ENCODE measurements around the gene CHRNA3.

Gene CHRNA3

DNA sequence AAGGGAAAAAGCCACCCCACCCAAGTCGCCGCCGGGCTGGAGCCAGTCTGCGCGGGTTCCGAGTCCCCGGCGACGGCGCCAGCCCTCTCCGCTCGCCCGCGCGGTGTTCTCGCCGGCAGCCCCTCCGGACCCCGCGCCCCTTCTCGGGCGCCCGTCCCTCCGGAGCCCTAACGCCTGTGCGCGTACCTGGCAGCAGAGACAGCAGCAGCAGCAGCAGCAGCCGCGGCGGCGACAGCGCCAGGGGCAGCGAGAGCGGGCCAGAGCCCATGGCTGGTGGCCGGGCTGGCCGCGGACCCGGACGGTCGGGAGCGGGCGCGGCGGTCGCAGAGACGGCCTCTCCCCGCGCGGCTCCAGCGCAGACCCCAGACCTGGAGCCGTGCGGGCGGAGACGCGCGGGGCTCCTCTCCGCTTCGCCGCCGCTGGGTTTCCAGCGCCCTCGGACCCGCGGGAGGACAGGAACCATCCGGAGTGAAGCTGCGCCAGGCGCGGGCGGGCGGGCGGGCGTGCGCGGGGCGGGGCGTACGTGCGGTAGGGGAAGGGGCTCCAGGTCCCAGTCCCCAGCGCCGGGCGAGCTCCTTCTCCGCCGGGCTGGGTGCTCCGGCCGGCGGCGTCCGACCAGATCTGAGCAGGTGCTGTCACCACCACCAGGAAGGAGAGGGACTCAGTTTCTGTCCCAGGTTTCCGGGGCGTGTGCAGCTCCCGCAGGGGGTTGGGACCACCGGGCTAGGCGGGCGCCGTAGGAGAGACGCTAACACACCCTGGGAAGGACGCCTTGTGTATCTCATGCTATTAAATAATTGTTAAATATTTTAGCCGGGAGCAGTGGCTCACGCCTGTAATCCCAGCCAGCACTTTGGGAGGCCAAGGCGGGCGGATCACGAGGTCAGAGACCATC, at the start of gene CHRNA3:
TSS of gene CHRNA3 (minus strand) at position 470 of the 895 bp plus-strand sequence. CDS start at position 268, 202 bp downstream.
- Histone ChIP-seq H3K9me2 (replicated peaks; ENCODE audit: control insufficient read depth, low read length) (no peaks in the 10 kb centered on the region), H3K79me2 (ENCODE audit: control insufficient read depth, low read length) (no peaks in the 10 kb centered on the region)

DNA sequence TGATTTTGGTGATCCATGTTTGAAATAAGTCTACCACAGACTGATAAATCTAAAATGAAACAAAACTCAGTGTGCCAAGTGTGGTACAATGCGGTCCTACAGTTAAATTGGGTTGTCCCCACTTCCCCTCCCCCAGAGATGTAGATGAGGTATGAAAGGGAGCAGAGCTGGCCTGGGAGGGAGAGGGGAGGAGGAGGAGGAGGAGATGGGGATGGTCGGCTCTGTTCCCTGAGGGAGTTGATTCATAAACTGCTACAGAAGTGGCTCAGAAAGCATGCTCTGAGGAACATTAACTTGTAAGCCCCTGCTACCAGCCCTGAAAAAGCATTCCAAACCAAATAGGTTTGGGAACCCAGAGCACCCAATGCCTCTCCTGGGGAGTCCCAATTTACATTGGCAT, 48.2 kb upstream of the CHRNA3 start:
- peaks cover 2% of the 10 kb centered on the region for H3K4me1 ChIP-seq (ENCODE audit: control insufficient read depth, low read length)
- no peaks in the 10 kb centered on the region for H4K20me1 ChIP-seq (ENCODE audit: control insufficient read depth, insufficient read depth, low read depth, low read length)
- no peaks in the 10 kb centered on the region for H3K36me3 ChIP-seq (ENCODE audit: control insufficient read depth, low read length)
- H3K79me2 ChIP-seq (ENCODE audit: control insufficient read depth, low read length), result no peaks in the 10 kb centered on the region
- H3F3A ChIP-seq (ENCODE audit: control insufficient read depth, insufficient read depth), result no peaks in the 10 kb centered on the region
- no peak overlapping the region for H3K4me3 ChIP-seq (ENCODE audit: low read length)
- TF ChIP-seq, protein P1, sequence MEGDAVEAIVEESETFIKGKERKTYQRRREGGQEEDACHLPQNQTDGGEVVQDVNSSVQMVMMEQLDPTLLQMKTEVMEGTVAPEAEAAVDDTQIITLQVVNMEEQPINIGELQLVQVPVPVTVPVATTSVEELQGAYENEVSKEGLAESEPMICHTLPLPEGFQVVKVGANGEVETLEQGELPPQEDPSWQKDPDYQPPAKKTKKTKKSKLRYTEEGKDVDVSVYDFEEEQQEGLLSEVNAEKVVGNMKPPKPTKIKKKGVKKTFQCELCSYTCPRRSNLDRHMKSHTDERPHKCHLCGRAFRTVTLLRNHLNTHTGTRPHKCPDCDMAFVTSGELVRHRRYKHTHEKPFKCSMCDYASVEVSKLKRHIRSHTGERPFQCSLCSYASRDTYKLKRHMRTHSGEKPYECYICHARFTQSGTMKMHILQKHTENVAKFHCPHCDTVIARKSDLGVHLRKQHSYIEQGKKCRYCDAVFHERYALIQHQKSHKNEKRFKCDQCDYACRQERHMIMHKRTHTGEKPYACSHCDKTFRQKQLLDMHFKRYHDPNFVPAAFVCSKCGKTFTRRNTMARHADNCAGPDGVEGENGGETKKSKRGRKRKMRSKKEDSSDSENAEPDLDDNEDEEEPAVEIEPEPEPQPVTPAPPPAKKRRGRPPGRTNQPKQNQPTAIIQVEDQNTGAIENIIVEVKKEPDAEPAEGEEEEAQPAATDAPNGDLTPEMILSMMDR (IDR thresholded peaks at IDR 0.05; ENCODE audit: low read depth, low read length, poor library complexity, severe bottlenecking), result no peak
- TF ChIP-seq EZH2phosphoT487 (IDR thresholded peaks at IDR 0.05; ENCODE audit: borderline replicate concordance, low read length), result no peak
- H3K9me2 ChIP-seq (replicated peaks; ENCODE audit: control insufficient read depth, low read length), result no peaks in the 10 kb centered on the region
- peaks cover 15% of the 10 kb centered on the region for H3K27me3 ChIP-seq (ENCODE audit: control insufficient read depth, low read length)
- H3K9me3 ChIP-seq (ENCODE audit: control insufficient read depth, insufficient read depth, low read length), result no peaks in the 10 kb centered on the region
- H3K27ac ChIP-seq (ENCODE audit: low read depth, low read length), result no peak overlapping the region
- no peak overlapping the region for H3K4me2 ChIP-seq (ENCODE audit: low read length)

More for the DNA sequence above, at the start of gene CHRNA3:
- TF ChIP-seq, protein P1 (IDR thresholded peaks at IDR 0.05; ENCODE audit: low read depth, low read length, poor library complexity, severe bottlenecking), result no peak
- TF ChIP-seq EZH2phosphoT487 (IDR thresholded peaks at IDR 0.05; ENCODE audit: borderline replicate concordance, low read length), result no peak
- Histone ChIP-seq H3K36me3 (ENCODE audit: control insufficient read depth, low read length) (no peaks in the 10 kb centered on the region), H3K27ac (ENCODE audit: low read depth, low read length) (no peak within 1 kb of the TSS), H3F3A (ENCODE audit: control insufficient read depth, insufficient read depth) (no peaks in the 10 kb centered on the region), H3K4me2 (ENCODE audit: low read length) (no peak within 1 kb of the TSS), H3K4me1 (ENCODE audit: control insufficient read depth, low read length) (no peaks in the 10 kb centered on the region), H4K20me1 (ENCODE audit: control insufficient read depth, insufficient read depth, low read depth, low read length) (no peaks in the 10 kb centered on the region), H3K4me3 (ENCODE audit: low read length) (no peak within 1 kb of the TSS), H3K9me3 (ENCODE audit: control insufficient read depth, insufficient read depth, low read length) (no peaks in the 10 kb centered on the region), H3K27me3 (ENCODE audit: control insufficient read depth, low read length) (peaks cover 2% of the 10 kb centered on the region; the same call in 1 of the 2 replicates)

DNA sequence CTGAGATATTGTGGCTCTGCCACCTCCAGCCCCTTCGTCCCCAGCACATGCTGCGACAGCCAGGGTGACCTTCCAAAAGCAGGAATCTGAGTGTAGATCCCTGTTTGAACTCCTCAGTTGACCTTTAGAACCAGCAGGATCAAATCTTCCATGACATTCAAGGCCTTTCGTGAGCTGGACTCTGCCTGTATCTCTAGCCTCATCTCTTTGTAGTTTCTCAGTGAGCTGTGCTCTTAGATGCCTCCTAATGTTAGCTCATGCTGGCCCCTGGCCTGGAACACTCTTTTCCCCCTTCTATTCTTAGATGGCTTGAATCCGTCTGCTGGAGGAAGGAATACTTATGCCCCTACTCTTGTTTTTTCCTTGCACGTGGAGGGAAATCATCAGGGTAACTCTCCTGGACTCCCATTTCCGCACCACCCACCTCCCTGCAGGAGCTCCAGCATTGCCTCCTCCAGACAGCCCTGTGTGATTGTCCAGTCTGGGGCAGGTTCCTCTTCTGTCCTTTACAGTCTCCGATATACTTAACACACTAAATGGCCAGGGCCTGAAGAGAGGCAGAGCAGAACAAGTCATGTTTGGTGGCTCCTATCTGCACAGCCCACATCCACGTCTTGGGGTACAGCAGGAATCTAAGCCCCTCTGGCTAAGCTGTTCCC, 46.9 kb upstream of the CHRNA3 start:
- Histone ChIP-seq H3K36me3 (ENCODE audit: control insufficient read depth, low read length) (no peaks in the 10 kb centered on the region), H3K27ac (ENCODE audit: low read depth, low read length) (no peak overlapping the region), H4K20me1 (ENCODE audit: control insufficient read depth, insufficient read depth, low read depth, low read length) (no peaks in the 10 kb centered on the region)

More for the DNA sequence above, 46.9 kb upstream of the CHRNA3 start:
- Histone ChIP-seq H3K79me2 (ENCODE audit: control insufficient read depth, low read length) (no peaks in the 10 kb centered on the region), H3K9me2 (replicated peaks; ENCODE audit: control insufficient read depth, low read length) (no peaks in the 10 kb centered on the region), H3K4me3 (ENCODE audit: low read length) (no peak overlapping the region), H3F3A (ENCODE audit: control insufficient read depth, insufficient read depth) (no peaks in the 10 kb centered on the region), H3K4me1 (ENCODE audit: control insufficient read depth, low read length) (peaks cover 8% of the 10 kb centered on the region), H3K9me3 (ENCODE audit: control insufficient read depth, insufficient read depth, low read length) (no peaks in the 10 kb centered on the region), H3K27me3 (ENCODE audit: control insufficient read depth, low read length) (peaks cover 15% of the 10 kb centered on the region), H3K4me2 (ENCODE audit: low read length) (no peak overlapping the region)
- TF ChIP-seq EZH2phosphoT487 (IDR thresholded peaks at IDR 0.05; ENCODE audit: borderline replicate concordance, low read length), result no peak
- TF ChIP-seq, protein P1 (IDR thresholded peaks at IDR 0.05; ENCODE audit: low read depth, low read length, poor library complexity, severe bottlenecking), result no peak
